Neural crest cell (in vitro differentiated cells): ENCODE data around the gene RAP1B. TPM values are rescaled to one million over a fixed set of nuclear protein-coding genes. Genes with fewer than 3 reads are reported as not detected.
A peak's percentile ranks its signal among the peaks of the same experiment; 100 is the strongest.

Experiments
- DNase-seq: peaks from one replicate; pipeline ENCODE4 v3.0.0; 2021; ENCODE audit warnings: low read depth, mixed read lengths, low spot score
- H3K27ac Mint-ChIP-seq: one replicate; pipeline ENCODE4 v1.8.0; 2021; ENCODE audit warnings: mild to moderate bottlenecking, mixed read lengths; ENCODE audit not compliant: unreplicated experiment
- H3K27me3 Mint-ChIP-seq: 2 replicates; pipeline ENCODE4 v1.8.0; 2021; ENCODE audit warnings: low read depth, mild to moderate bottlenecking, mixed read lengths
- H3K36me3 Mint-ChIP-seq: 2 replicates; pipeline ENCODE4 v1.8.0; 2021; ENCODE audit warnings: low read depth, mild to moderate bottlenecking, mixed read lengths
- H3K4me1 Mint-ChIP-seq: 2 replicates; pipeline ENCODE4 v1.8.0; 2021; ENCODE audit warnings: mixed read lengths
- H3K4me3 Mint-ChIP-seq: one replicate; pipeline ENCODE4 v1.8.0; 2021; ENCODE audit warnings: mild to moderate bottlenecking, mixed read lengths
- H3K9me3 Mint-ChIP-seq: 2 replicates; pipeline ENCODE4 v1.8.0; 2021; ENCODE audit warnings: mixed read lengths
- CTCF ChIP-seq: fragments of 200-600 bp; sonication (generic); conservative IDR thresholded peaks from 2 replicates; pipeline ENCODE4 v1.5.0; 2021; ENCODE audit warnings: antibody characterized with exemption, mild to moderate bottlenecking
- total RNA-seq: library from RNA; stranded (reverse); gene quantifications from 2 replicates; pipeline ENCODE4 v1.2.1, GENCODE V29; 2021

Gene RAP1B
- total RNA-seq, 1 donor from 2014 or later = 83.6 TPM

- DNase-seq = no peak
- Mint-ChIP-seq H3K4me1 (peaks cover 4% of the 10 kb centered on the region), H3K9me3 (no peaks in the 10 kb centered on the region), H3K4me3 (no peak overlapping the region), H3K36me3 (no peaks in the 10 kb centered on the region), H3K27ac (no peak overlapping the region), H3K27me3 (no peaks in the 10 kb centered on the region)
- no peak for TF ChIP-seq CTCF
These were observed 28.2 kb downstream of the RAP1B start for GRCh38 chr12:68638721-68639395.

GRCh38 chr12:68639396-68639767 is 28.7 kb downstream of the RAP1B start:
- no peak for TF ChIP-seq CTCF
- peaks cover 4% of the 10 kb centered on the region for H3K4me1 Mint-ChIP-seq
- DNase-seq = no peak
- no peak overlapping the region for H3K4me3 Mint-ChIP-seq
- H3K9me3 Mint-ChIP-seq = no peaks in the 10 kb centered on the region
- no peaks in the 10 kb centered on the region for H3K36me3 Mint-ChIP-seq
- H3K27ac Mint-ChIP-seq = peak overlapping the region; percentile 12
- no peaks in the 10 kb centered on the region for H3K27me3 Mint-ChIP-seq

GRCh38 chr12:68641138-68641537 is 30.4 kb downstream of the RAP1B start:
- DNase-seq = no peak
- H3K4me3 Mint-ChIP-seq = no peak overlapping the region
- H3K9me3 Mint-ChIP-seq = no peaks in the 10 kb centered on the region
- no peaks in the 10 kb centered on the region for H3K36me3 Mint-ChIP-seq
- H3K27ac Mint-ChIP-seq = no peak overlapping the region
- no peaks in the 10 kb centered on the region for H3K27me3 Mint-ChIP-seq
- no peak for TF ChIP-seq CTCF
- peaks cover 4% of the 10 kb centered on the region for H3K4me1 Mint-ChIP-seq

- H3K9me3 Mint-ChIP-seq = no peaks in the 10 kb centered on the region
- DNase-seq = no peak
- H3K4me3 Mint-ChIP-seq = no peak overlapping the region
- TF ChIP-seq CTCF = no peak
- no peak overlapping the region for H3K27ac Mint-ChIP-seq
- no peaks in the 10 kb centered on the region for H3K4me1 Mint-ChIP-seq
- H3K36me3 Mint-ChIP-seq = peaks cover 3% of the 10 kb centered on the region
- H3K27me3 Mint-ChIP-seq = no peaks in the 10 kb centered on the region
These were observed 35.8 kb downstream of the RAP1B start for GRCh38 chr12:68646484-68646883.

GRCh38 chr12:68647507-68647906 is 36.8 kb downstream of the RAP1B start:
- no peaks in the 10 kb centered on the region for H3K9me3 Mint-ChIP-seq
- H3K4me3 Mint-ChIP-seq = no peak overlapping the region
- TF ChIP-seq CTCF = no peak
- no peak overlapping the region for H3K27ac Mint-ChIP-seq
- DNase-seq = no peak
- no peaks in the 10 kb centered on the region for H3K4me1 Mint-ChIP-seq
- peaks cover 3% of the 10 kb centered on the region for H3K36me3 Mint-ChIP-seq
- no peaks in the 10 kb centered on the region for H3K27me3 Mint-ChIP-seq
